Measurements from ENCODE around the gene PLAC9.

DNA sequence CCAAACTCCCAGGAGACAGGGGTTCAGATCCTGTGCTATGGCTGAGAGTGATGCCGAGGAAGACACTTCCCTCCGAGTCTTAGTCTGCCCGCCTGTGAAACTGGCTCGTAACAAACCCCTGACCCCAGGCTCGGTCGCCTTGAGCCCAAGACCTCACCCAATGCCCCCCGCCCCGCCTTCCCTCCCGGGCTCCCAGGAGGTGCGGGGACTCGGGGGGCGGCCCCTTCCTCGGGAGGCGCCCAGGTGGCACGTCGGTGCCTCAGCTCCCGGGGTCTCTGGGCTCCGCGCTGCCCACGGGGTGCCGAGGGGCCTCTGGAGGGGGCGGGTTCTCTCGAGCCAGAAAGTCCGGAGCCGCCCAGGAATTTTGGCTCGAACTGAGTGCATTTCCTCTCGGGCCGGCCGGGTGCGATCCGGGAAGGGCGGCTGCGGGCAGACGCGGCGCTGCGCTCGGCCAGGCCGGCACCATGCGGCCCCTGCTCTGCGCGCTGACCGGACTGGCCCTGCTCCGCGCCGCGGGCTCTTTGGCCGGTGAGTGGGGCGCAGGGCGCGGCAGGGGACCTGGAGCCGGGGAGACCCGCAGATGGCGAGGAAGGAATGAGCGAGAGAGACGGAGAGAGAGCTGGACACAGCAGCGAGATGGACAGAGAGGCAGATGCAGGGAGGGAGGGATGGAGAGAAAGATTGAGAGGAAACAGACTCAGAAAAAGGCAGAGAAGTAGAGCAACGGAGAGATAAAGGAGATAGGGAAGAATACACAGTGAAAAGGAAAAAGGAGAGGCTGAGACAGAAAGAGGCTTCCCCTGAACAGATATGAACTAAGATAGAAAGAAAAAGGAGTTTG is at the start of gene PLAC9:
- TF ChIP-seq CTCF (IDR thresholded peaks at IDR 0.05; ENCODE audit: poor library complexity) (no peak), EZH2phosphoT487 (IDR thresholded peaks at IDR 0.05; ENCODE audit: low read depth, severe bottlenecking, unreplicated experiment) (peak; percentile 35)

Measured in hepatocyte (in vitro differentiated cells).